Measurements from ENCODE around the gene DDC. TPM values are rescaled to one million over a fixed set of nuclear protein-coding genes. Genes with fewer than 3 reads are reported as not detected.
"Not testable (repeated sequence)": the region's sequence is repeated elsewhere in the genome, so short reads cannot be mapped to it uniquely, and the experiment has no call there.

Gene DDC
- total RNA-seq, 2 experiments from 2014 or later: not detected

DNA sequence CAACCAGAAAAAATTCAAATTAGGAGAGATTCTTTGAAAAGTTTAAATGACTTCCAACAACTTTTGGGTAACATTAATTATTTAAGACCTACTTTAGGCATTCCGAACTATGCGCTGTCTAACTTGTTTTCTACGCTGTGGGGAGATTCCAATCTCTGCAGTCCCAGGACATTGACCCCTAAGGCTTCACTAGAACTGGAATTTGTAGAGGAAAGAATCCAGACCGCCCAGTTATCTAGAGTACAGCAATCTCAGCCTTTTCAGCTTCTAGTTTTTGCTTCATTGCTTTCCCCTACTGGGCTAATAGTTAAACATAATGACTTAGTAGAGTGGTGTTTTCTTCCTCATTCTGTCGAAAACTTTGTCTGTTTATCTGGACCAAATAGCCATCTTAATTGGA lies 14.9 kb upstream of the DDC start:
- Mint-ChIP-seq H3K27me3 (peaks cover 5% of the 10 kb centered on the region), H3K9me3 (peaks cover 10% of the 10 kb centered on the region), H3K4me3 (no peak overlapping the region), H3K4me1 (no peaks in the 10 kb centered on the region), H3K27ac (no peak overlapping the region), H3K36me3 (no peaks in the 10 kb centered on the region)
- POLR2A ChIA-PET: no interaction called here
- DNase-seq (no peak), ATAC-seq (ENCODE audit: low read depth) (no peak)

DNA sequence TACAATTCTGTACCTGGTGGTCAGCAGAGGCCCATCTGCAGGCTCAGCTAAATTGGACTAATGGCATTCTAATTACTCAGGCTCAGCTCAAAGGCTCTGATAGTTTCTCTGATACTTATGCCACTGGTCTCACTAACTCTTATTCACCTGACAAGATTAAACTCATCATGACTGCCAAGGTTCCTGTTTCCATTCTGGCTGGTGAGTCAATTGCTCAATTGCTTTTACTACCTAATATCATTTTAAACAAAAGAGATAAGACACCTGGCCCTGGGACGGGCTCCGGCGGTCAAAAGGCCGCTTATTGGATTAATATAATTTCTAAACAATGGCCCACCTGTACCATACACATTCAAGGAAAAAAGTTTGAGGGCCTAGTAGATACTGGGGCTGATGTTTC lies 12.9 kb upstream of the DDC start:
- ATAC-seq (ENCODE audit: low read depth); H3K36me3 Mint-ChIP-seq; H3K9me3 Mint-ChIP-seq; H3K27ac Mint-ChIP-seq; POLR2A ChIA-PET; H3K4me3 Mint-ChIP-seq; DNase-seq; H3K27me3 Mint-ChIP-seq; H3K4me1 Mint-ChIP-seq: not testable (repeated sequence)

DNA sequence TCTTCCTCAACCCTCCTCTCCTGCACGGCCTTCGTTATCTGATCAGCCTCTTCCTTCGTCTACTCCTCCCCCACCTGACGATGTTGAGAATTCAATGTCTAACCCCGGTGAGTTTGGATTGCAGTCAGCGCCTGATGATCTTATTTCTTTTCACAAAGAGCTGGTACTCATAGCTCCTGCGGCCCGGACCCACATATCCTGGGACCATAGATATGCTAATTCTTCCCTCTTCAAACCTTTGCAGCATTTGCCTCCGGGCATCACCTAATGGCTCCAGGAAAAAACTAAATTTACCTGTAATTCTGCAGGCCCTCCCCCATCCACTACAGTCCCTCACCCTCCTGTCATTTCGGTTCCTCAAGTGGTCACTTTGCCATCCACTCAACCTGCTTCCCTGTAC lies 12.4 kb upstream of the DDC start:
- H3K9me3 Mint-ChIP-seq: peaks cover 5% of the 10 kb centered on the region
- peaks cover 7% of the 10 kb centered on the region for H3K27me3 Mint-ChIP-seq
- POLR2A ChIA-PET: no interaction called here

GRCh38 chr7:50576388-50576787 lies 11.2 kb upstream of the DDC start:
- DNase-seq; ATAC-seq (ENCODE audit: low read depth); H3K4me3 Mint-ChIP-seq; H3K27me3 Mint-ChIP-seq; H3K4me1 Mint-ChIP-seq; H3K36me3 Mint-ChIP-seq; POLR2A ChIA-PET; H3K27ac Mint-ChIP-seq; H3K9me3 Mint-ChIP-seq: not testable (repeated sequence)

More for the DNA sequence above, 12.4 kb upstream of the DDC start:
- Mint-ChIP-seq H3K36me3 (no peaks in the 10 kb centered on the region), H3K27ac (no peak overlapping the region), H3K4me1 (no peaks in the 10 kb centered on the region), H3K4me3 (no peak overlapping the region)
- ATAC-seq (ENCODE audit: low read depth) (no peak), DNase-seq (no peak)

GRCh38 chr7:50567715-50568261 lies 2.6 kb upstream of the DDC start:
- H3K9me3 Mint-ChIP-seq: no peaks in the 10 kb centered on the region
- no peaks in the 10 kb centered on the region for H3K36me3 Mint-ChIP-seq
- POLR2A ChIA-PET: no interaction called here
- no peaks in the 10 kb centered on the region for H3K4me1 Mint-ChIP-seq
- H3K27me3 Mint-ChIP-seq: peaks cover 2% of the 10 kb centered on the region
- H3K4me3 Mint-ChIP-seq: no peak overlapping the region
- ATAC-seq (ENCODE audit: low read depth): no peak
- no peak overlapping the region for H3K27ac Mint-ChIP-seq
- no peak for DNase-seq

GRCh38 chr7:50565977-50566376 lies 772 bp upstream of the DDC start:
- POLR2A ChIA-PET: no interaction called here
- no peak overlapping the region for H3K27ac Mint-ChIP-seq
- H3K27me3 Mint-ChIP-seq: no peaks in the 10 kb centered on the region
- DNase-seq (no peak), ATAC-seq (ENCODE audit: low read depth) (no peak)
- no peak overlapping the region for H3K4me3 Mint-ChIP-seq
- H3K9me3 Mint-ChIP-seq: no peaks in the 10 kb centered on the region
- no peaks in the 10 kb centered on the region for H3K36me3 Mint-ChIP-seq
- no peaks in the 10 kb centered on the region for H3K4me1 Mint-ChIP-seq

DNA sequence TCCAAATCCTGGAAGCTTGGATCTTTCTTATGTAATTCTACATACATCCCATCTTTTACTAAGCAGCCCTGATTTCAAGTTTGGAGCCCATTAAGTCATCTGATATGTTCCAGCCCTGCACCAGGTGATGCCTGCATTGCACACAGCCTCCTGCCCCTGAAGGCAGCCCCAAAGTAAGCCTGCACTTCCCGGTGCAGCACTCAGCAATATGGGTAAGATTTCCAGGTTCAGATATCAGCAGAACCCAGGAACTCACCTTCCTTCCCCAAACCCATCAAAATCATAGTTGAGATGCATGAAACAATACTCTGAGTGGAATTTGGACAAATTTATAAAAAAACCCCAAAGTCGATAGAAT lies 333 bp upstream of the DDC start:
- POLR2A ChIA-PET: no interaction called here
- no peak overlapping the region for H3K4me3 Mint-ChIP-seq
- no peak for ATAC-seq (ENCODE audit: low read depth)
- no peak overlapping the region for H3K27ac Mint-ChIP-seq
- no peaks in the 10 kb centered on the region for H3K4me1 Mint-ChIP-seq
- no peaks in the 10 kb centered on the region for H3K9me3 Mint-ChIP-seq
- no peaks in the 10 kb centered on the region for H3K36me3 Mint-ChIP-seq
- no peaks in the 10 kb centered on the region for H3K27me3 Mint-ChIP-seq
- DNase-seq: no peak

DNA sequence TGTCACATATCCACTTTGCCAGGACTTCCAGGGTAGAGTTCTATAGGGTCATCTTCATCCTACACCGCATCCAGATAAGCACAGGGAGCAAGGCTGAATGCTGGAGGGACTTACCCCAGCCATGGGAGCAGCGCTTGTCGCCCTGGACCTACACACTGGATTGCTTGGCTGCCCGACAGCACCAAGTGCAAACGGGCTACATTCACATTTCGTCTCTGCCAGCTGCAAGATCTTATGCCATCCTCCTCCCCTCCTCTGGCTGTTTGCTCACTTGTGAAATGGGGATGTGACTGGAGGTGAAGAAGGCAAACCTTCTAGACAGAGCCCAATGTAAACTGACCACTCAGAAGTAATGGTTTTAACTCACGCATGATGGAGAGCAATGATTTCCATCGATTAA lies 1.0 kb downstream of the DDC start:
- H3K4me3 Mint-ChIP-seq: no peak overlapping the region
- H3K9me3 Mint-ChIP-seq: no peaks in the 10 kb centered on the region
- POLR2A ChIA-PET: no interaction called here
- H3K27me3 Mint-ChIP-seq: peaks cover 3% of the 10 kb centered on the region
- H3K36me3 Mint-ChIP-seq: no peaks in the 10 kb centered on the region
- no peak overlapping the region for H3K27ac Mint-ChIP-seq
- DNase-seq: no peak
- no peaks in the 10 kb centered on the region for H3K4me1 Mint-ChIP-seq
- ATAC-seq (ENCODE audit: low read depth): no peak

- no peaks in the 10 kb centered on the region for H3K4me1 Mint-ChIP-seq
- ATAC-seq (ENCODE audit: low read depth) (no peak), DNase-seq (no peak)
- H3K9me3 Mint-ChIP-seq: no peaks in the 10 kb centered on the region
- POLR2A ChIA-PET: no interaction called here
- H3K4me3 Mint-ChIP-seq: no peak overlapping the region
- H3K36me3 Mint-ChIP-seq: no peaks in the 10 kb centered on the region
- H3K27me3 Mint-ChIP-seq: peaks cover 15% of the 10 kb centered on the region
- no peak overlapping the region for H3K27ac Mint-ChIP-seq
Observed at GRCh38 chr7:50562136-50562535, 3.1 kb downstream of the DDC start.

DNA sequence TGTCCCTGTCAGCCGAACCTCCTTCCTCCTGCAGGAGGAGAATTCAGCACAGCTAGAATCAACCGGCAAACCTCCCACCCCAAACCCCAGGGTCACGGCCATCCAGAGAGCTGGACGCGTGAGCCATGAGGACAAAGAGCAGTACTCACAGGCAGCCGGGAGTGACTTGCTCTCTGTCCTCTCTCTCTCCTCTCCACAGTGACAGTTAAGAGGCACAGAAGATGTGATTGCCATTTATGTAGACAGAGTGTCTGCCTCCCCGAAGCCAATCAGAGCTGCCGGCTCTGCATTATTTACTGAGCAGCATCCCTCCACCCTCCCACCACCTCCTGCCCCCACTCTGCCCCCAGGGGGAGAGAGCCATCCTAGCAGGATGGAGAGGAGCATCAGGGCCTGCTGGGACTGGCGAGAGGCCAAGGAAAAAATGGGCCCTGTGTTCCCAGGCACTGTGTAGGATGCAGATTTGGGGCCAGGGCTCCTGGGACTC lies 4.3 kb downstream of the DDC start:
- Mint-ChIP-seq H3K4me1 (no peaks in the 10 kb centered on the region), H3K4me3 (no peak overlapping the region), H3K27ac (no peak overlapping the region), H3K27me3 (peaks cover 21% of the 10 kb centered on the region), H3K36me3 (no peaks in the 10 kb centered on the region), H3K9me3 (no peaks in the 10 kb centered on the region)
- DNase-seq (no peak), ATAC-seq (ENCODE audit: low read depth) (no peak)
- POLR2A ChIA-PET: no interaction called here

GRCh38 chr7:50559881-50560280 lies 5.3 kb downstream of the DDC start:
- DNase-seq (no peak), ATAC-seq (ENCODE audit: low read depth) (no peak)
- Mint-ChIP-seq H3K4me3 (no peak overlapping the region), H3K9me3 (no peaks in the 10 kb centered on the region), H3K27me3 (peaks cover 21% of the 10 kb centered on the region), H3K4me1 (no peaks in the 10 kb centered on the region), H3K36me3 (no peaks in the 10 kb centered on the region), H3K27ac (no peak overlapping the region)
- POLR2A ChIA-PET: no interaction called here

DNA sequence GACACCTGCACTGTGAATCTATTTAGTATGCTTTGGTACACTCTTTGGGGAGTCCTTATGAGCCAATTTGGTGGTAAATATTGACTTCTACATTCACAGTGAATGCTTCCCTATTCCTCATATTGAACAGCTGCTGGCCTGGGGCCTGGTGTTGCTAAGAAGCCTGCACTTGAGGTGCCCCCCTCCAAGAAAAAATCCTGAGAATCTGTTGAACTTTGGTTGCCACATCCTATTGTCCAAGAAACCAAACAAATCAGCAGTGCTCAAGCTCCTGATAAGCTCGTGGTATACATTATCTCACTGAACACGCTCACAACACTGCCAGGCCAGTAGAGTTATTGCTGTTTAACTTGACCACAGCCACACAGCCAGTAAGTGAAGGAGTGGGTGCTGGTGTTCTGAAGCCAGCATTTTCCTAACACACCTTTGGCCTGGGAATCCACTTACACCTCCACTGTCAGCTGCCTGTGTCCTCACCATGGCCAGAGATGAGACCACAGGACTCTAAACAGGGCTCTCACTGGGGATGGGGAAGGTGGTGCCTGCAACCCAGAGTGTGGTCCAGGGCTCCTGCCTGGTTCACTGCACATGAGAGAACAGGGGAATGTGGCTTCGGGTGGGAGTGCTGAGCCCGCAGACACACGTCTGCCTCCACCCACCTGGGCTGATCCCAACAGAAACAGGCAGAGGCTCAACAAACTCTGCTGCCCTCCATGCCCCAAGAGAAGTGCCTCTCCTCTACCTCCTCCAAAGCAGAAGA lies 6.7 kb downstream of the DDC start:
- POLR2A ChIA-PET: no interaction called here
- Mint-ChIP-seq H3K27ac (no peak overlapping the region), H3K27me3 (peaks cover 21% of the 10 kb centered on the region), H3K4me1 (no peaks in the 10 kb centered on the region), H3K9me3 (no peaks in the 10 kb centered on the region), H3K36me3 (no peaks in the 10 kb centered on the region), H3K4me3 (no peak overlapping the region)
- DNase-seq (no peak), ATAC-seq (ENCODE audit: low read depth) (no peak)

GRCh38 chr7:50557099-50557498 lies 8.1 kb downstream of the DDC start:
- POLR2A ChIA-PET: no interaction called here
- Mint-ChIP-seq H3K27me3 (peaks cover 21% of the 10 kb centered on the region), H3K36me3 (no peaks in the 10 kb centered on the region), H3K4me3 (no peak overlapping the region), H3K27ac (no peak overlapping the region), H3K4me1 (no peaks in the 10 kb centered on the region), H3K9me3 (no peaks in the 10 kb centered on the region)
- ATAC-seq (ENCODE audit: low read depth) (no peak), DNase-seq (no peak)

GRCh38 chr7:50556247-50556991 lies 8.8 kb downstream of the DDC start:
- no peaks in the 10 kb centered on the region for H3K36me3 Mint-ChIP-seq
- no peaks in the 10 kb centered on the region for H3K4me1 Mint-ChIP-seq
- ATAC-seq (ENCODE audit: low read depth) (no peak), DNase-seq (no peak)
- no peak overlapping the region for H3K27ac Mint-ChIP-seq
- H3K9me3 Mint-ChIP-seq: no peaks in the 10 kb centered on the region
- no peak overlapping the region for H3K4me3 Mint-ChIP-seq
- peaks cover 21% of the 10 kb centered on the region for H3K27me3 Mint-ChIP-seq
- POLR2A ChIA-PET: no interaction called here

All from activated naive CD8-positive, alpha-beta T cell treated with anti-CD3 and anti-CD28 coated beads, Interleukin-2, amount 10 ng/mL, durations not matched to agents 7 days and 5 days (primary cell).